Uterus (tissue), 2 donors: ENCODE results near the gene PRR23E.

Experiments
- POLR2A ChIP-seq, 2 donors: fragments of 450-650 bp; IDR thresholded peaks; one replicate each; pipeline ENCODE4 v1.6.1; 2016; ENCODE audit warnings: antibody characterized with exemption in 2 of 2, mild to moderate bottlenecking in 1 of 2, moderate library complexity in 1 of 2
- TF ChIP-seq, protein P1 (sequence below), 4 experiments: fragments of 200-600 bp in 2 of 4; fragments of 450-650 bp in 2 of 4; sonication (generic) in 2 of 4; IDR thresholded peaks; one replicate each; pipeline ENCODE4 v1.5.1; 2016 to 2019; ENCODE audit warnings: antibody characterized with exemption in 4 of 4, mild to moderate bottlenecking in 2 of 4, moderate library complexity in 1 of 4

DNA sequence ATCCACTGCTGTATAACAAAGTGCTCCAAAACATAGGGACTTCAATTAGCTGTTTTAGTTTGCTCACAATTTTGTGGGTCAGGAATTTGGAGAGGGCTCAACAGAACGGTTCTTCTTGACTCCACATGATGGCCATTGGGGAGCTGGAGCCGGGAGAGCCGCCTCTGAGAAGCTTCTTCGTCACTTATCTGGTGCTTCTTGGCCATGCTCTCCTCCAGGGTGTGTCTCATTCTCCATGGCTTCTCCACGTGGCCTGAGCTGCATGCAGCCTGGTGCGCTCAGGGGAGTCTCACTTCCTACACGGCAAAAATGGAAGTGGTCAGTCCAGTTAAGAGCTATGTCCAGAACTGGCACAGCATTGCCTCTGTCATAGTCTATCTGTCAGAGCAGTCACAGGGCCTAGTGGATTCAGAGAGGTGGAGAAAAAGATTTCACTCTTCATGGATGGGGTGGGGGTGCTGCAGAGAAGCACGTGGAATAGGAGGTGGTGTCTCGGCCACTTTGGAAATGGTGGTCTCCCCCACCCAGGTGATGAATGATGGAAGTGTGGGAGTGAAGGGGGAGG, 26.3 kb upstream of the PRR23E start:
- TF ChIP-seq POLR2A (IDR thresholded peaks at IDR 0.05), result no peak
- TF ChIP-seq, protein P1, sequence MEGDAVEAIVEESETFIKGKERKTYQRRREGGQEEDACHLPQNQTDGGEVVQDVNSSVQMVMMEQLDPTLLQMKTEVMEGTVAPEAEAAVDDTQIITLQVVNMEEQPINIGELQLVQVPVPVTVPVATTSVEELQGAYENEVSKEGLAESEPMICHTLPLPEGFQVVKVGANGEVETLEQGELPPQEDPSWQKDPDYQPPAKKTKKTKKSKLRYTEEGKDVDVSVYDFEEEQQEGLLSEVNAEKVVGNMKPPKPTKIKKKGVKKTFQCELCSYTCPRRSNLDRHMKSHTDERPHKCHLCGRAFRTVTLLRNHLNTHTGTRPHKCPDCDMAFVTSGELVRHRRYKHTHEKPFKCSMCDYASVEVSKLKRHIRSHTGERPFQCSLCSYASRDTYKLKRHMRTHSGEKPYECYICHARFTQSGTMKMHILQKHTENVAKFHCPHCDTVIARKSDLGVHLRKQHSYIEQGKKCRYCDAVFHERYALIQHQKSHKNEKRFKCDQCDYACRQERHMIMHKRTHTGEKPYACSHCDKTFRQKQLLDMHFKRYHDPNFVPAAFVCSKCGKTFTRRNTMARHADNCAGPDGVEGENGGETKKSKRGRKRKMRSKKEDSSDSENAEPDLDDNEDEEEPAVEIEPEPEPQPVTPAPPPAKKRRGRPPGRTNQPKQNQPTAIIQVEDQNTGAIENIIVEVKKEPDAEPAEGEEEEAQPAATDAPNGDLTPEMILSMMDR (IDR thresholded peaks at IDR 0.05), result no peak
